Chondrocyte (in vitro differentiated cells): ENCODE results near the gene TMEM270. TPM values are rescaled to one million over a fixed set of nuclear protein-coding genes. Genes with fewer than 3 reads are reported as not detected.

Source experiments
- DNase-seq: peaks from one replicate; pipeline ENCODE4 v3.0.0; 2021; ENCODE audit warnings: mixed read lengths, low spot score
- H3K27ac Mint-ChIP-seq: one replicate; pipeline ENCODE4 v1.8.0; 2021; ENCODE audit warnings: mild to moderate bottlenecking, moderate library complexity, mixed read lengths; ENCODE audit not compliant: unreplicated experiment
- H3K27me3 Mint-ChIP-seq: 2 replicates; pipeline ENCODE4 v1.8.0; 2021; ENCODE audit warnings: low read depth, mixed read lengths
- H3K36me3 Mint-ChIP-seq: 2 replicates; pipeline ENCODE4 v1.8.0; 2021; ENCODE audit warnings: low read depth, mixed read lengths
- H3K4me1 Mint-ChIP-seq: 2 replicates; pipeline ENCODE4 v1.8.0; 2021; ENCODE audit warnings: low read depth, mild to moderate bottlenecking, mixed read lengths
- H3K4me3 Mint-ChIP-seq: one replicate; pipeline ENCODE4 v1.8.0; 2021; ENCODE audit warnings: mild to moderate bottlenecking, moderate library complexity, mixed read lengths; ENCODE audit not compliant: unreplicated experiment
- H3K9me3 Mint-ChIP-seq: 2 replicates; pipeline ENCODE4 v1.8.0; 2021; ENCODE audit warnings: low read depth, mixed read lengths
- CTCF ChIP-seq: fragments of 200-600 bp; sonication (generic); IDR thresholded peaks from 2 replicates; pipeline ENCODE4 v1.5.0; 2021; ENCODE audit warnings: antibody characterized with exemption, mild to moderate bottlenecking, moderate library complexity
- total RNA-seq: library from RNA; stranded (reverse); gene quantifications from 3 replicates; pipeline ENCODE4 v1.2.1, GENCODE V29; 2021

TMEM270 gene
- total RNA-seq, 1 donor from 2014 or later, result 0.25 TPM

- H3K9me3 Mint-ChIP-seq, result peaks cover 11% of the 10 kb centered on the region
- no peak overlapping the region for H3K4me3 Mint-ChIP-seq
- peaks cover 81% of the 10 kb centered on the region for H3K4me1 Mint-ChIP-seq
- no peak for DNase-seq
- H3K36me3 Mint-ChIP-seq, result peaks cover 5% of the 10 kb centered on the region
- H3K27ac Mint-ChIP-seq, result peak overlapping the region; percentile 98
- TF ChIP-seq CTCF, result no peak
- H3K27me3 Mint-ChIP-seq, result no peaks in the 10 kb centered on the region
Observed at GRCh38 chr7:73892003-73892999, 31.3 kb downstream of the TMEM270 start.

DNA sequence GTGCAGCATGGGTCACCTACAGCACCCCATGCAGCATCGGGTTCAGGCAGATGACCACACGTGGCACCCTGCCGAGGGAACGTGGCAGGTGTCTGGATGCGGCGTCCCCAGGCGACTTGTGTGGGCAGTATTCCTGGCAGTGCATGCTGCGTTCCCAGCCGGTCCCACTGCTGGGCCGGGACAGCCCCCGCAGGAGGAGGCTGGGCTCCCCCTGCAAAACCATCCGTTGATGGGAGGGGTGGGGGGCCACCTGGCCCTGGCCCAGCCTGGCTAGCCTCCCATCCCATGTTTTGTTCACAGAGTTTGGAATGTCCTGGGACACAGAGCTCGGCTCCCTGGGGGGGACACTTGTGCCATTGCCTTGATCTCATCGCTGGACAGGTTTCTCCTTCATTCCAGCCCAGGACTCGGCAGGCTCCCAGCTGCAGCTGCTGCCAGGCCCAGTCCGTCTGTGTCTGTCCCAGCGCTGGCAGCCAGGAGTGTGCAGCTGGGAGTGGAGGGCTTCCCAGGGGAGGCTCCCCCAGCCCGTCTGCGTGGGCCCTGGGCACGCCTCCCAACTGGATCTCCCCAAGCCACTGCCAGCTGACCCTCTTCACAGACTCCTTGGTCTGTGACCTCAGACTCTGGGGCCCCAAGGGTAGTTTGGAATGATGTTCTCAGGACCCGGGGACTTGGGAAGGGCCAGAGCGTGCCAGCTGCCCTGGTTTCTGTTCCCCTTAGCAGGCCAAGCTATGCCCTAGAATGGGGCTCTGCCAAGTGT lies 32.6 kb downstream of the TMEM270 start:
- Mint-ChIP-seq H3K27ac (peak overlapping the region; percentile 98), H3K9me3 (peaks cover 14% of the 10 kb centered on the region), H3K27me3 (no peaks in the 10 kb centered on the region), H3K4me1 (peaks cover 78% of the 10 kb centered on the region), H3K4me3 (no peak overlapping the region), H3K36me3 (peaks cover 8% of the 10 kb centered on the region)
- TF ChIP-seq CTCF, result no peak
- no peak for DNase-seq

- peaks cover 8% of the 10 kb centered on the region for H3K36me3 Mint-ChIP-seq
- H3K27me3 Mint-ChIP-seq, result no peaks in the 10 kb centered on the region
- no peak for TF ChIP-seq CTCF
- peaks cover 74% of the 10 kb centered on the region for H3K4me1 Mint-ChIP-seq
- H3K9me3 Mint-ChIP-seq, result peaks cover 14% of the 10 kb centered on the region
- H3K27ac Mint-ChIP-seq, result peak overlapping the region; percentile 98
- no peak overlapping the region for H3K4me3 Mint-ChIP-seq
- no peak for DNase-seq
Observed at GRCh38 chr7:73894166-73894565, 33.2 kb downstream of the TMEM270 start.

- peaks cover 8% of the 10 kb centered on the region for H3K36me3 Mint-ChIP-seq
- H3K27me3 Mint-ChIP-seq, result no peaks in the 10 kb centered on the region
- peaks cover 81% of the 10 kb centered on the region for H3K4me1 Mint-ChIP-seq
- peaks cover 14% of the 10 kb centered on the region for H3K9me3 Mint-ChIP-seq
- DNase-seq, result no peak
- peak; percentile 47 for TF ChIP-seq CTCF
- H3K27ac Mint-ChIP-seq, result peak overlapping the region; percentile 98
- H3K4me3 Mint-ChIP-seq, result peak overlapping the region; percentile 42
Observed at GRCh38 chr7:73894733-73895551, 34.0 kb downstream of the TMEM270 start.
